LNCaP clone FGC (cell line): ENCODE results near the gene COX4I1.
"Not testable (repeated sequence)": the region's sequence is repeated elsewhere in the genome, so short reads cannot be mapped to it uniquely, and the experiment has no call there.

ENCODE experiments used
- DNase-seq: peaks from one replicate; pipeline ENCODE4 v3.0.0-alpha.2; 2011; ENCODE audit warnings: low read depth
- H3K4me3 ChIP-seq: 2 replicates; pipeline ENCODE4 v1.5.1; 2011; ENCODE audit warnings: mild to moderate bottlenecking, low read depth, low read length, control low read depth
- CTCF ChIP-seq: IDR thresholded peaks from 2 replicates; pipeline ENCODE4 v1.5.1; 2012; ENCODE audit warnings: mild to moderate bottlenecking; ENCODE audit not compliant: control insufficient read depth, insufficient read depth; ENCODE audit errors: extremely low read depth

The COX4I1 gene

GRCh38 chr16:85835956-85836705 is 36.6 kb downstream of the COX4I1 start:
- no peak for DNase-seq
- H3K4me3 ChIP-seq, result no peak overlapping the region
- no peak for TF ChIP-seq CTCF

GRCh38 chr16:85836706-85837582 is 37.4 kb downstream of the COX4I1 start:
- no peak for DNase-seq
- no peak for TF ChIP-seq CTCF

GRCh38 chr16:85837654-85838053 is 38.2 kb downstream of the COX4I1 start:
- not testable (repeated sequence) for H3K4me3 ChIP-seq, DNase-seq

More at GRCh38 chr16:85836706-85837582, 37.4 kb downstream of the COX4I1 start:
- no peak overlapping the region for H3K4me3 ChIP-seq

GRCh38 chr16:85838381-85838780 is 38.9 kb downstream of the COX4I1 start:
- DNase-seq, result no peak
- no peak for TF ChIP-seq CTCF
- H3K4me3 ChIP-seq, result no peak overlapping the region

GRCh38 chr16:85838876-85839585 is 39.5 kb downstream of the COX4I1 start:
- TF ChIP-seq CTCF, result no peak
- DNase-seq, result no peak
- no peak overlapping the region for H3K4me3 ChIP-seq

- DNase-seq, result no peak
- H3K4me3 ChIP-seq, result no peak overlapping the region
Observed at GRCh38 chr16:85839681-85840240, 40.3 kb downstream of the COX4I1 start.

More at GRCh38 chr16:85839681-85840240, 40.3 kb downstream of the COX4I1 start:
- no peak for TF ChIP-seq CTCF
